Pancreas (tissue), 10 donors: Measurements from ENCODE around the gene TOR2A. TPM values are rescaled to one million over a fixed set of nuclear protein-coding genes. Genes with fewer than 3 reads are reported as not detected.

Experiments
- ATAC-seq, 4 donors: fragments of 200-7000 bp; cut with Tn5 transposase; one replicate each; pipeline versions ENCODE4 v1.8.0 to v1.9.1; 2020; ENCODE audit warnings: mild to moderate bottlenecking in 4 of 4, moderate library complexity in 4 of 4
- DNase-seq, 6 donors: peaks; one replicate each; pipeline ENCODE4 v3.0.0-alpha.2; 2020
- FAIRE-seq: peaks from 2 replicates; lab custom pipeline; 2012; peaks lifted over from hg19 to GRCh38; lab: Jason Lieb, UNC
- H3K27ac ChIP-seq, 4 donors: fragments of 200-600 bp; sonication (generic); 1 replicate in 3 of 4; 2 replicates in 1 of 4; pipeline versions ENCODE4 v1.5.0 to v1.8.0; 2020
- H3K27me3 ChIP-seq, 4 donors: fragments of 200-600 bp; one replicate each; pipeline ENCODE4 v1.8.0; 2021
- H3K36me3 ChIP-seq, 3 donors: fragments of 200-600 bp; sonication (generic) in 1 of 3; one replicate each; pipeline versions ENCODE4 v1.5.0 to v1.8.0; 2020 to 2021
- H3K4me1 ChIP-seq, 3 donors: fragments of 200-600 bp; one replicate each; pipeline ENCODE4 v1.8.0; 2021
- H3K4me3 ChIP-seq, 4 donors: fragments of 200-600 bp; sonication (generic) in 2 of 4; one replicate each; pipeline versions ENCODE4 v1.5.0 to v1.8.0; 2020 to 2021
- H3K9me3 ChIP-seq, 4 donors: fragments of 200-600 bp; one replicate each; pipeline ENCODE4 v1.8.0; 2021
- CTCF ChIP-seq, 4 donors: fragments of 200-600 bp; sonication (generic) in 3 of 4; IDR thresholded peaks; one replicate each; pipeline versions ENCODE4 v1.5.0 to v1.8.0; 2021; ENCODE audit warnings: antibody characterized with exemption in 4 of 4
- WGBS, 2 donors: extraction: QIAGEN DNeasy Blood & Tissue Kit; methylation state at CpG; one replicate each; pipeline ENCODE4 v1.1.7; 2013; 5-methylcytosine and 5-hydroxymethylcytosine counted together
- intact Hi-C, 3 donors: fragments of 100-400 bp; cut with DNase I; formaldehyde crosslinking; loops; one replicate each; pipeline versions ENCODE4 v1.11.1 to v1.14.2; 2022
- polyA plus RNA-seq, 2 donors: library from polyadenylated mRNA; stranded (reverse); fragments of 200-250 nt; gene quantifications; one replicate each; pipeline ENCODE4 v1.2.3, GENCODE V29; 2013
- total RNA-seq, 6 donors: library from RNA; stranded (reverse); fragmentation: NEBNext Ultra II Directional in 4 of 6; extraction: Animal tissue kit (Norgen Biotek cat#: 25700) in 4 of 6; gene quantifications; one replicate each; pipeline versions ENCODE4 v1.2.1 to v1.2.4, GENCODE V29; 2021 to 2023
- donor health status: healthy with polysubstance abuse.
- donor health status: DM: no; HTN: no; CAD: no; lungs with moderate emphysema.
- donor health status: DM: no; HTN: no; CAD: no.
- donor health status: control.
- donor health status: control.
- donor health status: Bipolar disorder and iron deficiency.
- donor health status: DM: yes; HTN: yes; CAD: no.
- donor health status: DM: no; HTN: no; CAD: no.
- donor health status: DM: no; HTN: no; CAD: no.
- donor health status: DM: yes; HTN: yes; CAD: no.

The TOR2A gene
- total and polyA plus RNA-seq, 8 donors: 4.2 to 17.5 (median 6.1) TPM

- no peak for FAIRE-seq
- Histone ChIP-seq H3K4me3 (no peak overlapping the region), H3K27ac (no peak overlapping the region), H3K4me1 (no peaks in the 10 kb centered on the region), H3K9me3 (no peaks in the 10 kb centered on the region), H3K36me3 (no peaks in the 10 kb centered on the region), H3K27me3 (no peaks in the 10 kb centered on the region)
- ATAC-seq: no peak
- TF ChIP-seq CTCF (IDR thresholded peaks at IDR 0.05): no peak
- intact Hi-C loops: no loop called here
- WGBS, 2 donors: 92 to 95% methylated on average over 13 of the region's 13 CpGs
- no peak for DNase-seq
These were observed 45.6 kb downstream of the TOR2A start for GRCh38 chr9:127689329-127690000.

GRCh38 chr9:127686461-127687393, 48.4 kb downstream of the TOR2A start:
- intact Hi-C loops: no loop called here
- Histone ChIP-seq H3K4me3 (no peak overlapping the region), H3K36me3 (peaks cover 0 to 4% (median 0%) of the 10 kb centered on the region in 3 donors), H3K27me3 (no peaks in the 10 kb centered on the region), H3K9me3 (no peaks in the 10 kb centered on the region), H3K27ac (no peak overlapping the region), H3K4me1 (no peaks in the 10 kb centered on the region)
- no peak for TF ChIP-seq CTCF (IDR thresholded peaks at IDR 0.05)
- WGBS, 2 donors: 75 to 80% methylated on average over 6 of the region's 6 CpGs
- DNase-seq: no peak
- no peak for ATAC-seq
- no peak for FAIRE-seq

- Histone ChIP-seq H3K4me1 (no peaks in the 10 kb centered on the region), H3K36me3 (peaks cover 0 to 19% (median 9%) of the 10 kb centered on the region in 3 donors), H3K4me3 (no peak overlapping the region), H3K9me3 (no peaks in the 10 kb centered on the region), H3K27me3 (no peaks in the 10 kb centered on the region), H3K27ac (no peak overlapping the region)
- FAIRE-seq (no peak), ATAC-seq (no peak), DNase-seq (no peak)
- intact Hi-C loops: no loop called here
- 85 to 97% methylated on average over 4 of the region's 4 CpGs for WGBS, 2 donors
- TF ChIP-seq CTCF (IDR thresholded peaks at IDR 0.05): no peak
These were observed 50.5 kb downstream of the TOR2A start for GRCh38 chr9:127684576-127684975.

GRCh38 chr9:127683723-127684122, 51.4 kb downstream of the TOR2A start:
- Histone ChIP-seq H3K4me3 (no peak overlapping the region), H3K27me3 (no peaks in the 10 kb centered on the region), H3K27ac (no peak overlapping the region), H3K9me3 (no peaks in the 10 kb centered on the region), H3K36me3 (peaks cover 0 to 19% (median 9%) of the 10 kb centered on the region in 3 donors), H3K4me1 (no peaks in the 10 kb centered on the region)
- FAIRE-seq: no peak
- 91 to 94% methylated on average over 5 of the region's 5 CpGs for WGBS, 2 donors
- ATAC-seq: no peak
- DNase-seq: no peak
- intact Hi-C loops: no loop called here
- TF ChIP-seq CTCF (IDR thresholded peaks at IDR 0.05): no peak
